Right lobe of liver (tissue), 6 donors: ENCODE results near the gene PDF. TPM values are rescaled to one million over a fixed set of nuclear protein-coding genes. Genes with fewer than 3 reads are reported as not detected.

Source experiments
- ATAC-seq, 4 donors: fragments of 200-7000 bp; cut with Tn5 transposase; one replicate each; pipeline ENCODE4 v1.9.1; 2020; ENCODE audit warnings: mild to moderate bottlenecking in 4 of 4, moderate library complexity in 4 of 4
- DNase-seq, 3 donors: peaks; one replicate each; pipeline ENCODE4 v3.0.0-alpha.2; 2020
- H3K27ac ChIP-seq, 3 donors: fragments of 200-600 bp; one replicate each; pipeline ENCODE4 v1.8.0; 2022
- H3K27me3 ChIP-seq, 2 donors: fragments of 200-600 bp; one replicate each; pipeline ENCODE4 v1.8.0; 2022
- H3K36me3 ChIP-seq, 4 donors: fragments of 200-600 bp; sonication (generic) in 1 of 4; one replicate each; pipeline versions ENCODE4 v1.5.1 to v1.8.0; 2017 to 2022; ENCODE audit warnings: control low read depth in 1 of 4
- H3K4me1 ChIP-seq, 4 donors: fragments of 200-600 bp; sonication (generic) in 1 of 4; one replicate each; pipeline versions ENCODE4 v1.5.1 to v1.8.0; 2017 to 2022; ENCODE audit warnings: control low read depth in 1 of 4
- H3K4me3 ChIP-seq, 3 donors: fragments of 200-600 bp; one replicate each; pipeline ENCODE4 v1.8.0; 2022
- H3K9me3 ChIP-seq, 4 donors: fragments of 200-600 bp; sonication (generic) in 1 of 4; one replicate each; pipeline versions ENCODE4 v1.5.1 to v1.8.0; 2017 to 2022; ENCODE audit warnings: control low read depth in 1 of 4
- CTCF ChIP-seq, 4 donors: fragments of 200-600 bp in 3 of 4; fragments of 450-650 bp in 1 of 4; IDR thresholded peaks; one replicate each; pipeline versions ENCODE4 v1.5.1 to v1.8.0; 2016 to 2022; ENCODE audit warnings: antibody characterized with exemption in 4 of 4, mild to moderate bottlenecking in 2 of 4
- POLR2A ChIP-seq: fragments of 450-650 bp; IDR thresholded peaks from one replicate; pipeline ENCODE4 v1.6.1; 2017; ENCODE audit warnings: antibody characterized with exemption, mild to moderate bottlenecking
- WGBS: methylation state at CpG from one replicate; pipeline ENCODE4 v1.1.6; 2018; ENCODE audit warnings: low coverage, low lambda C conversion rate; ENCODE audit not compliant: insufficient coverage; ENCODE audit errors: missing lambda C conversion rate; 5-methylcytosine and 5-hydroxymethylcytosine counted together
- intact Hi-C, 2 donors: fragments of 100-400 bp; cut with DNase I; formaldehyde crosslinking; loops; one replicate each; pipeline versions ENCODE4 v1.11.2 to v1.14.1; 2022
- total RNA-seq, 6 experiments: library from RNA; depleted of rRNA in 2 of 6; stranded (reverse); fragments of >200 nt in 2 of 6; fragmentation: NEBNext Ultra II Directional in 3 of 6; extraction: Animal tissue kit (Norgen Biotek cat#: 25700) in 3 of 6; gene quantifications; one replicate each; pipeline versions ENCODE4 v1.1.0 to v1.2.4, GENCODE V29; 2016 to 2023
- donor health status: DM: no; HTN: yes; CAD: no.
- donor health status: DM: no; HTN: no; CAD: no.
- donor health status: DM: no; HTN: no; CAD: no.
- donor health status: DM: no; HTN: yes; CAD: no.
- donor health status: DM: no; HTN: yes; CAD: no.

PDF gene
- total RNA-seq, 6 experiments from 2014 or later, result 13.5 to 38.5 (median 15.7) TPM

GRCh38 chr16:69338557-69339288 is 8.3 kb upstream of the PDF start:
- no peaks in the 10 kb centered on the region for H3K27me3 ChIP-seq
- no peaks in the 10 kb centered on the region for H3K9me3 ChIP-seq
- peak overlapping the region; percentile 69 to 93 (median 91) for H3K4me3 ChIP-seq
- H3K36me3 ChIP-seq, result peaks cover 0 to 55% (median 16%) of the 10 kb centered on the region in 4 donors
- no peak for TF ChIP-seq POLR2A
- no peak for TF ChIP-seq CTCF (IDR thresholded peaks at IDR 0.05)
- DNase-seq (peak in 1 of 3 donors; percentile 74), ATAC-seq (no peak)
- peak overlapping the region; percentile 74 to 89 (median 81) for H3K27ac ChIP-seq
- peaks cover 0 to 24% (median 7%) of the 10 kb centered on the region in 4 donors for H3K4me1 ChIP-seq
- 23% methylated on average over 29 of the region's 46 CpGs for WGBS
- intact Hi-C loops, result no loop called here

DNA sequence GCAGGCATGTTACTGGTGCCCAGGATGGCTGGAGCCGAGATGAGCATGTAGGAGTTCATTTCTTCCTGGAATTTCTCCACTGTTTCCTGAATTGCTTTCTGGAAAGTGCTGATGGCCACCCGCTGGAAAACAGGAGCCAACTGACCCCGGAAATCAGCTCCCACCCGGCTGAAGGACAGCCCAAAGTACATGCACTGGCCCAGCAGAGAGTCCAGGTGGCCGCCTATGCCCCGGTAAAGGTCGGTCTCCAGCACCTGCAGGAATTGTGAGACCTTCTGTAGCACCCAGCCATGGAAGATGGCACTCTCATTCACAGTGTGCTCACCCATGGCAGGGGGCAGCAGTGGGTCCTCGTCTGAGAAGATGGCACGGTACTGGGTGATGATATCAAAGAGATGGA is 4.3 kb upstream of the PDF start:
- peaks cover 0 to 51% (median 15%) of the 10 kb centered on the region in 4 donors for H3K36me3 ChIP-seq
- H3K27me3 ChIP-seq, result no peaks in the 10 kb centered on the region
- WGBS, result 91% methylated on average over 4 of the region's 9 CpGs
- ATAC-seq (no peak), DNase-seq (no peak)
- intact Hi-C loops, result no loop called here
- no peaks in the 10 kb centered on the region for H3K9me3 ChIP-seq
- H3K4me3 ChIP-seq, result no peak overlapping the region
- H3K27ac ChIP-seq, result no peak overlapping the region
- H3K4me1 ChIP-seq, result peaks cover 0 to 16% (median 4%) of the 10 kb centered on the region in 4 donors
- TF ChIP-seq POLR2A (no peak), CTCF (IDR thresholded peaks at IDR 0.05) (no peak)

DNA sequence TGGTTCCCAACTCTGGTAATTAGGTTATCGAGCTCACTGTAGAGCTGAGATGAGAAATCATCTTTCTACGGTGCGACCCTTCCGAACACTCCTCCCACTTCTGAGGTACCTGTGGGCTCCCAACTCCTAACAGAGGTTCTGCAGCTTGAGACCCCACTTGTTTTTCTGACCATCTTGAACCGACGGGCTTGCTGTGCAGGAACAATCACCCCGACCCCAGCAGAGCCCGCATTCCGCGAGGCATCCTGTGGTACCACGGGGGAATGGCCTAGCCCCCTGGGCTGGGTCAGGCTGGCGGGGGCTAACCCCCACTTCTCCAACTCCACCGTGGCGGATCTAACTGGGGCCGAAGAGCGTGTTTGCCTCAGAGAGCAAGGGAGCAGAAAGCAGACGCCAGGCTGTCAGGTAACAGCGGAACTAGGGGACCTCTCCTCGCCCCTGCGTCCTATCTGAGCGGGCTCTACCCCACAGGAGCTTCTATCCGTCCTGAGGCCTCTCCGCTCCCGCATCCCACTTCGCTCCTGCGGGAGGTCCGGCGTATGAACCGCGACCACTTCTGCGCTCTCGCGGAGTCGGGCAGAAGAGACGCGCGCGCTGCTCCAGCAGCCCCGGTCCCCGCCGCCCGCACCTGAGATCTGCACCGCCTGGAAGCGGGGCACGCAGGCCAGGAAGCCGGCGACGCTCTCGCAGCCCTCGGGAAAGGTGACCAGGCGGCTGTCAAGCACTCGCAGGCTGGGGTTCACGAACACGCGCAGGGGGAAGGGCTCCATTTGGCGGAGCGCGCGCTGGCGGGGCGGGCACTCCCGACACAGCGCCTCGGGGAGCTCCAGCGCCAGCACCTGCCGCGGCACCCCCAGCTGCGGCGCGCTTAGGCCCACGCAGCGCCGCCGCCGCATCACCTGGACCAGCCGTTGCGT is 761 bp downstream of the PDF start:
- TF ChIP-seq CTCF (IDR thresholded peaks at IDR 0.05), result no peak
- TF ChIP-seq POLR2A, result no peak
- peak overlapping the region; percentile 60 to 95 (median 81) for H3K27ac ChIP-seq
- peaks cover 0 to 42% (median 7%) of the 10 kb centered on the region in 4 donors for H3K36me3 ChIP-seq
- peak; percentile 58 to 75 (median 65) for DNase-seq
- H3K27me3 ChIP-seq, result no peaks in the 10 kb centered on the region
- peak overlapping the region; percentile 89 to 99 (median 95) for H3K4me3 ChIP-seq
- H3K9me3 ChIP-seq, result no peaks in the 10 kb centered on the region
- 20% methylated on average over 18 of the region's 77 CpGs for WGBS
- H3K4me1 ChIP-seq, result peaks cover 3 to 50% (median 24%) of the 10 kb centered on the region in 4 donors
- intact Hi-C loops, result no loop called here
- ATAC-seq, result peak; percentile 11 to 51 (median 38)

DNA sequence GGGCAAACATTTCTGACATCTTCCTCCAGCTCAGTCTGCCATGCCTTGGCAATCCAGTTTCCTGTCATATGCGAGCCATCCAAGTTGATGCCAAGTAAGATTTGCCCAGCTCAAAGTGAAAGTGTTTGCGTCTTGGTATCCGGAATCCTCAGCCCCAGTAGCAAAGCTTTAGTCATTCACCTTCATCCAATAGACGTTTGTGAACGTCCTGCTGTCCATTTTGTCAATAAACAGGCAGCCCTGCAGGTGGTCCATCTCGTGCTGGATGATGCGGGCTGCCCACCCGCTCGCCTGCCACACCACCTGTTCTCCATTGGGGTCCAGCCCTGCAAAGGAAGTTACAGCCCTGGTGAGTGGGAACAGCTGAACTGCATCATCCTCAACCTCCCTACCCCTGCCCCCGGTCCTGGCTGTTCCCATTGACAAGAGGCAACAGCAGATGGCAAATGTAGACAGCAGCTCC is 1.5 kb downstream of the PDF start:
- Histone ChIP-seq H3K9me3 (no peaks in the 10 kb centered on the region), H3K27me3 (no peaks in the 10 kb centered on the region), H3K4me3 (peak overlapping the region; percentile 89 to 99 (median 95)), H3K36me3 (peaks cover 0 to 35% (median 4%) of the 10 kb centered on the region in 4 donors), H3K27ac (peak overlapping the region in 2 of 3 donors; percentile 81 to 95), H3K4me1 (peaks cover 3 to 57% (median 28%) of the 10 kb centered on the region in 4 donors)
- no peak for ATAC-seq
- DNase-seq, result peak in 1 of 3 donors; percentile 45
- no peak for TF ChIP-seq POLR2A
- TF ChIP-seq CTCF (IDR thresholded peaks at IDR 0.05), result no peak
- intact Hi-C loops, result no loop called here
- WGBS, result 38% methylated on average over 5 of the region's 10 CpGs
